HepG2 (cell line): ENCODE results near the gene LAG3. TPM values are rescaled to one million over a fixed set of nuclear protein-coding genes. Genes with fewer than 3 reads are reported as not detected.

Source experiments
- AHR ChIP-seq: IDR thresholded peaks from 2 replicates; pipeline ENCODE4 v1.6.1; 2018; ENCODE audit warnings: missing genetic modification reagents, missing compliant biosample characterization
- ELF1 ChIP-seq: sonication (generic); formaldehyde crosslinking; IDR thresholded peaks from 2 replicates; pipeline ENCODE4 v1.4.0; 2020; ENCODE audit warnings: missing genetic modification reagents
- ETV6 ChIP-seq: sonication (generic); formaldehyde crosslinking; conservative IDR thresholded peaks from 2 replicates; pipeline ENCODE4 v1.4.0; 2020; ENCODE audit warnings: missing genetic modification reagents
- HNF4G ChIP-seq, 2 experiments: sonication (generic) in 1 of 2; formaldehyde crosslinking in 1 of 2; IDR thresholded peaks; 2 replicates each; pipeline versions ENCODE4 v1.4.0 to v1.6.1; 2011 to 2020; ENCODE audit warnings: borderline replicate concordance in 2 of 2, low read depth in 2 of 2, mild to moderate bottlenecking in 2 of 2, low read length in 1 of 2, missing genetic modification reagents in 1 of 2, moderate library complexity in 1 of 2
- KLF6 ChIP-seq: IDR thresholded peaks from 2 replicates; pipeline ENCODE4 v1.8.0; 2016; ENCODE audit warnings: missing biosample characterization, missing genetic modification reagents
- MED8 ChIP-seq: sonication (generic); formaldehyde crosslinking; IDR thresholded peaks from 2 replicates; pipeline ENCODE4 v1.8.1; 2023; ENCODE audit warnings: mild to moderate bottlenecking, missing genetic modification reagents; ENCODE audit not compliant: insufficient replicate concordance
- NCOA2 ChIP-seq: sonication (generic); formaldehyde crosslinking; IDR thresholded peaks from 2 replicates; pipeline ENCODE4 v1.8.0; 2022; ENCODE audit warnings: inconsistent platforms
- NFYB ChIP-seq: sonication (generic); formaldehyde crosslinking; IDR thresholded peaks from 2 replicates; pipeline ENCODE4 v1.4.0; 2020; ENCODE audit warnings: missing genetic modification reagents
- NRL ChIP-seq: sonication (generic); formaldehyde crosslinking; IDR thresholded peaks from 2 replicates; pipeline ENCODE4 v1.5.0; 2020; ENCODE audit warnings: missing genetic modification reagents, mild to moderate bottlenecking, moderate library complexity, borderline replicate concordance
- POLR2G ChIP-seq: fragments of 200-400 bp; formaldehyde crosslinking; IDR thresholded peaks from 2 replicates; pipeline ENCODE4 v1.6.1; 2018; ENCODE audit warnings: mild to moderate bottlenecking, low read depth, low read length, moderate library complexity
- RXRB ChIP-seq: IDR thresholded peaks from 2 replicates; pipeline ENCODE4 v1.6.1; 2016; ENCODE audit warnings: borderline replicate concordance, missing genetic modification reagents, missing compliant biosample characterization
- TCF7L2 ChIP-seq: IDR thresholded peaks from 2 replicates; pipeline ENCODE4 v1.6.1; 2011; ENCODE audit warnings: mild to moderate bottlenecking, low read depth, low read length, moderate library complexity
- TEAD3 ChIP-seq: optimal IDR thresholded peaks from 2 replicates; pipeline ENCODE3; 2016; ENCODE audit warnings: borderline replicate concordance
- ZNF292 ChIP-seq: sonication (generic); formaldehyde crosslinking; IDR thresholded peaks from 2 replicates; pipeline ENCODE4 v1.8.1; 2022; ENCODE audit warnings: mild to moderate bottlenecking, low read depth, missing genetic modification reagents, borderline replicate concordance
- ZNF296 ChIP-seq: sonication (generic); formaldehyde crosslinking; conservative IDR thresholded peaks from 2 replicates; pipeline ENCODE4 v1.5.0; 2020; ENCODE audit warnings: mild to moderate bottlenecking, missing genetic modification reagents
- ZNF329 ChIP-seq: sonication (generic); formaldehyde crosslinking; IDR thresholded peaks from 2 replicates; pipeline ENCODE4 v1.9.0; 2021; ENCODE audit warnings: low read depth, mild to moderate bottlenecking, missing genetic modification reagents
- ZNF672 ChIP-seq: sonication (generic); formaldehyde crosslinking; IDR thresholded peaks from 2 replicates; pipeline ENCODE4 v1.8.1; 2022; ENCODE audit warnings: missing genetic modification reagents
- ZSCAN25 ChIP-seq: sonication (generic); formaldehyde crosslinking; IDR thresholded peaks from 2 replicates; pipeline ENCODE4 v1.8.0; 2022; ENCODE audit warnings: mild to moderate bottlenecking, missing genetic modification reagents
- polyA plus RNA-seq, 8 experiments: library from polyadenylated mRNA; depleted of rRNA in 3 of 8; stranded (reverse) in 7 of 8; unstranded in 1 of 8; fragments of >200 nt; fragmentation: Illumina TruSeq in 4 of 8; extraction: Trizol in 4 of 8; gene quantifications; 2 replicates each; pipeline versions ENCODE4 v1.2.1 to v1.2.3, GENCODE V29; 2011 to 2016; ENCODE audit warnings: low read depth in 4 of 8, missing spikeins in 1 of 8, mixed read lengths in 1 of 8; ENCODE audit not compliant: insufficient read depth in 1 of 8
- total RNA-seq, 5 experiments: library from RNA; depleted of rRNA; stranded (reverse); fragments of >200 nt; fragmentation: Illumina TruSeq; extraction: Trizol; gene quantifications; 2 replicates each; pipeline ENCODE4 v1.2.3, GENCODE V29; 2016; ENCODE audit warnings: low read depth in 1 of 5
- TF ChIP-seq, protein P1 (sequence below): sonication (generic); formaldehyde crosslinking; IDR thresholded peaks from 2 replicates; pipeline ENCODE4 v1.5.1; 2020; ENCODE audit warnings: mild to moderate bottlenecking, moderate library complexity, missing genetic modification reagents
- TF ChIP-seq, protein P2 (sequence below): sonication (generic); formaldehyde crosslinking; IDR thresholded peaks from 2 replicates; pipeline ENCODE4 v1.8.1; 2023; ENCODE audit warnings: mild to moderate bottlenecking, inconsistent platforms, moderate library complexity, missing genetic modification reagents, borderline replicate concordance
- TF ChIP-seq, protein P3 (sequence below): sonication (generic); formaldehyde crosslinking; IDR thresholded peaks from 2 replicates; pipeline ENCODE4 v1.4.0; 2020; ENCODE audit warnings: missing genetic modification reagents
- TF ChIP-seq, protein P4 (sequence below): sonication (generic); formaldehyde crosslinking; IDR thresholded peaks from 2 replicates; pipeline ENCODE4 v1.4.0; 2020; ENCODE audit warnings: missing genetic modification reagents, borderline replicate concordance

The LAG3 gene
- total and polyA plus RNA-seq, 2 of the 13 experiments (the other 11 are each of a cell fraction or from before 2014, with no cell fraction given), result 0.11 to 0.26 TPM

DNA sequence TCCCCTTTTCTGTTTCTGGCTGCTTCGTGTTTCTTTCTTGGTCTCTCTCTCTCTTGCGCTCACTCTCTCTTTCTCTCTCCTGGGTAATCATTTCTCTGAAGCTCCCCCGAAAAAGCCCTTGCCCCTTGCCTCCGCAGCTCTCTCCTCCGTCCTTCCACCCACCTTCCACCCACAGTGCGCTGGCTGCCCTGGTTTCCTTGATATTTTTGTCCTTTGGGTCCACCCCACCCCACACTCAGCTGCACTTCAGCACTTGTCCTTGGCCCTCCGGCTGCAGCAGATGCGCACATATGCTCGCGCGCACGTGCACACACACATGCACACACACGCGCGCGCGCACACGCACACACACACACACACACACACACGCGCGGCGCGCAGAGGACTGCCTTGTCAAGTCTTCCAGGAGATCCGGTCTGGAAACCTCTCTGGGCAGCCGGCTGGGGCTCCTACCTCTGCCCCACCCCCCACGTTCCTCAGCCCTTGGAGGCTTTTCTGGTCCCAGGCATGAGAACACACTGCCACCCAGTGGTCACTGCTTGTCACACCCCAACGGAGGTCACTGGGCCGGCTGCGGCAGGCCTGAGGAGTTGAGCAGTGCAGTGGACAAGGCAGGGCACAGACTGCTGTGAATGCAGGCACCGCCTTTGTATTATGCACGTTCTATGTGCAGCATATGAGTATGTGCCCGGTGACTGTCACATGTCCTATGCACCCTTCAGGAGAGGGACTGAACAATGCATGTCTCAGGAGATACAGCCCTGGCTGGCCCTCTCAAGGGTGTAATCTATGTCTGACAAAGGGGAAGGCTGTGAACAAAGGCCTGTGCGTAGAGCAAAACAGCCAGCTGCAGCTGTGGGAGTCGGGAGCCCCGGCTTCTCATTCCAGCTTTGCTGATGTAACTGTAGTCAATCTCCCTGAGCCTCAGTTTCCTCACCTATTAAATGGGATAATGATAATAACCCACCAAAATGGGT, 6.5 kb downstream of the LAG3 start (continued):
- TF ChIP-seq, protein P1, sequence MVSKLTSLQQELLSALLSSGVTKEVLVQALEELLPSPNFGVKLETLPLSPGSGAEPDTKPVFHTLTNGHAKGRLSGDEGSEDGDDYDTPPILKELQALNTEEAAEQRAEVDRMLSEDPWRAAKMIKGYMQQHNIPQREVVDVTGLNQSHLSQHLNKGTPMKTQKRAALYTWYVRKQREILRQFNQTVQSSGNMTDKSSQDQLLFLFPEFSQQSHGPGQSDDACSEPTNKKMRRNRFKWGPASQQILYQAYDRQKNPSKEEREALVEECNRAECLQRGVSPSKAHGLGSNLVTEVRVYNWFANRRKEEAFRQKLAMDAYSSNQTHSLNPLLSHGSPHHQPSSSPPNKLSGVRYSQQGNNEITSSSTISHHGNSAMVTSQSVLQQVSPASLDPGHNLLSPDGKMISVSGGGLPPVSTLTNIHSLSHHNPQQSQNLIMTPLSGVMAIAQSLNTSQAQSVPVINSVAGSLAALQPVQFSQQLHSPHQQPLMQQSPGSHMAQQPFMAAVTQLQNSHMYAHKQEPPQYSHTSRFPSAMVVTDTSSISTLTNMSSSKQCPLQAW (CRISPR knock-in tag), result peak; percentile 91; the same call in 1 of the 2 replicates
- TF ChIP-seq RXRB (CRISPR knock-in tag) (peak; percentile 81; the same call in 1 of the 2 replicates), ELF1 (peak; percentile 52; the same call in 1 of the 2 replicates), ZNF292 (CRISPR knock-in tag) (peak; percentile 88; the same call in 1 of the 2 replicates), TEAD3 (peak; percentile 84), ETV6 (CRISPR knock-in tag) (no peak), ZNF329 (CRISPR knock-in tag) (0 out of 2 replicates have a peak, but pooled peaks have one; percentile 55), HNF4G (IDR thresholded peaks at IDR 0.05; ENCODE audit: borderline replicate concordance, low read depth, low read length) (0 out of 2 replicates have a peak, but pooled peaks have one; percentile 11), HNF4G (CRISPR knock-in tag; IDR thresholded peaks at IDR 0.05; ENCODE audit: borderline replicate concordance, low read depth) (peak; percentile 40; the same call in 1 of the 2 replicates), MED8 (CRISPR knock-in tag) (peak; percentile 55), AHR (CRISPR knock-in tag) (0 out of 2 replicates have a peak, but pooled peaks have one; percentile 83), ZNF296 (CRISPR knock-in tag) (no peak), POLR2G (0 out of 2 replicates have a peak, but pooled peaks have one; percentile 8), TCF7L2 (no peak), NFYB (CRISPR knock-in tag) (no peak), ZNF672 (CRISPR knock-in tag) (peak; percentile 74; the same call in 1 of the 2 replicates), KLF6 (no peak), NCOA2 (peak; percentile 50), ZSCAN25 (peak; percentile 59; the same call in 1 of the 2 replicates), NRL (CRISPR knock-in tag) (0 out of 2 replicates have a peak, but pooled peaks have one; percentile 43)
- TF ChIP-seq, protein P2, sequence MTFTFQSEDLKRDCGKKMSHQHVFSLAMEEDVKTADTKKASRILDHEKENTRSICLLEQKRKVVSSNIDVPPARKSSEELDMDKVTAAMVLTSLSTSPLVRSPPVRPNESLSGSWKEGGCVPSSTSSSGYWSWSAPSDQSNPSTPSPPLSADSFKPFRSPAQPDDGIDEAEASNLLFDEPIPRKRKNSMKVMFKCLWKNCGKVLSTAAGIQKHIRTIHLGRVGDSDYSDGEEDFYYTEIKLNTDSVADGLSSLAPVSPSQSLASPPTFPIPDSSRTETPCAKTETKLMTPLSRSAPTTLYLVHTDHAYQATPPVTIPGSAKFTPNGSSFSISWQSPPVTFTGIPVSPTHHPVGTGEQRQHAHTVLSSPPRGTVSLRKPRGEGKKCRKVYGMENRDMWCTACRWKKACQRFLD, result no peak
- TF ChIP-seq, protein P3, sequence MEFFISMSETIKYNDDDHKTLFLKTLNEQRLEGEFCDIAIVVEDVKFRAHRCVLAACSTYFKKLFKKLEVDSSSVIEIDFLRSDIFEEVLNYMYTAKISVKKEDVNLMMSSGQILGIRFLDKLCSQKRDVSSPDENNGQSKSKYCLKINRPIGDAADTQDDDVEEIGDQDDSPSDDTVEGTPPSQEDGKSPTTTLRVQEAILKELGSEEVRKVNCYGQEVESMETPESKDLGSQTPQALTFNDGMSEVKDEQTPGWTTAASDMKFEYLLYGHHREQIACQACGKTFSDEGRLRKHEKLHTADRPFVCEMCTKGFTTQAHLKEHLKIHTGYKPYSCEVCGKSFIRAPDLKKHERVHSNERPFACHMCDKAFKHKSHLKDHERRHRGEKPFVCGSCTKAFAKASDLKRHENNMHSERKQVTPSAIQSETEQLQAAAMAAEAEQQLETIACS (CRISPR knock-in tag), result peak; percentile 89
- TF ChIP-seq, protein P4, sequence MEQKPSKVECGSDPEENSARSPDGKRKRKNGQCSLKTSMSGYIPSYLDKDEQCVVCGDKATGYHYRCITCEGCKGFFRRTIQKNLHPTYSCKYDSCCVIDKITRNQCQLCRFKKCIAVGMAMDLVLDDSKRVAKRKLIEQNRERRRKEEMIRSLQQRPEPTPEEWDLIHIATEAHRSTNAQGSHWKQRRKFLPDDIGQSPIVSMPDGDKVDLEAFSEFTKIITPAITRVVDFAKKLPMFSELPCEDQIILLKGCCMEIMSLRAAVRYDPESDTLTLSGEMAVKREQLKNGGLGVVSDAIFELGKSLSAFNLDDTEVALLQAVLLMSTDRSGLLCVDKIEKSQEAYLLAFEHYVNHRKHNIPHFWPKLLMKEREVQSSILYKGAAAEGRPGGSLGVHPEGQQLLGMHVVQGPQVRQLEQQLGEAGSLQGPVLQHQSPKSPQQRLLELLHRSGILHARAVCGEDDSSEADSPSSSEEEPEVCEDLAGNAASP (CRISPR knock-in tag), result peak; percentile 68; the same call in 1 of the 2 replicates
